Measurements from ENCODE around the gene ERC2.

Gene ERC2

DNA sequence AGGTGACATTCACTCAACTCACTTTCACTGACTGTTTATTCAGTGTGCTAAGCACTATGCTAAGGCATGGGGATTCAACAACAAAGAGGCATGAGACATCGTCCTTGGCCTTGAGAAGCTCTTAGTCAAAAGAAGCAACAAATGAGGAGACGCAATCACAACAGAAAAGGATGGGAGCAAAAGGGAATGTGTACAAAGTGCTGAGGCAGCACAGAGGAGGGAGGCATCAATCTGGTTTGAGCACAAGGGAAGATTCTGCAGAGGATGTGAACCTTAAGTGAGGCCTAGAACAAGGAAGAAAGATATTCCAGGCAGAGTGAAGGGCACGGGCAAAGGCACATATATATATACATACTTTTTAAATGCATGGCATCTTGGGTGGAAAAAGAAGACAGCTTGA lies 151.3 kb downstream of the ERC2 start:
- no peak overlapping the region for H2AFZ ChIP-seq (ENCODE audit: low read length)

DNA sequence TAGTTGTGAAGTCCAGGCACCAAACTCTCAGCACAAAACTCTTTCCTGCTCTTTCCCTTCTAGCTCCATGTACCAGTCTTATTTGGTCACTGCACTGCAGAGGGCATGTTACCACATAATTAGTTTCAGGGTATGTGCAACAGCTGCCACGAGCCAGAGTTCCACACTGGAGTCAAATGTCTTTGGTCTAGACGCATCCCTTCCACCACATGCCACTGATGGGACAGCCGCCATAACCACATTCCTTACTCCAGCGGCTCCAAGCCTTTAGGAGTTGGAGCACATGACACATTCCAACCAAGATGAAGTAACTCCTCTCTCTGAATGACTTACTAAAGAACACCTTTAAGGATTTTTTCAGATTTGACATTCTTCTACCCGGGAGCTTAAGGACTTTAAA lies 153.4 kb downstream of the ERC2 start:
- Histone ChIP-seq H4K20me1 (ENCODE audit: insufficient read depth, low read length) (no peaks in the 10 kb centered on the region), H3K9me3 (ENCODE audit: low read length) (no peaks in the 10 kb centered on the region), H3K9me2 (ENCODE audit: low read depth, low read length) (no peaks in the 10 kb centered on the region), H3K27me3 (ENCODE audit: insufficient read depth, low read length) (no peaks in the 10 kb centered on the region), H3K4me3 (ENCODE audit: low read depth, low read length, poor library complexity, severe bottlenecking) (no peak overlapping the region), H2AFZ (ENCODE audit: low read length) (no peak overlapping the region), H3F3A (ENCODE audit: insufficient read depth, low read length) (no peaks in the 10 kb centered on the region), H3K4me2 (ENCODE audit: low read length) (no peak overlapping the region), H3K36me3 (ENCODE audit: insufficient read depth, low read length) (no peaks in the 10 kb centered on the region), H3K79me2 (ENCODE audit: insufficient read depth, low read length) (no peaks in the 10 kb centered on the region), H3K27ac (ENCODE audit: low read depth, low read length, poor library complexity, severe bottlenecking) (no peak overlapping the region), H3K4me1 (ENCODE audit: insufficient read depth, low read length, severe bottlenecking) (peaks cover 28% of the 10 kb centered on the region), H3K9ac (ENCODE audit: low read length) (no peak overlapping the region)
- TF ChIP-seq, protein P1, sequence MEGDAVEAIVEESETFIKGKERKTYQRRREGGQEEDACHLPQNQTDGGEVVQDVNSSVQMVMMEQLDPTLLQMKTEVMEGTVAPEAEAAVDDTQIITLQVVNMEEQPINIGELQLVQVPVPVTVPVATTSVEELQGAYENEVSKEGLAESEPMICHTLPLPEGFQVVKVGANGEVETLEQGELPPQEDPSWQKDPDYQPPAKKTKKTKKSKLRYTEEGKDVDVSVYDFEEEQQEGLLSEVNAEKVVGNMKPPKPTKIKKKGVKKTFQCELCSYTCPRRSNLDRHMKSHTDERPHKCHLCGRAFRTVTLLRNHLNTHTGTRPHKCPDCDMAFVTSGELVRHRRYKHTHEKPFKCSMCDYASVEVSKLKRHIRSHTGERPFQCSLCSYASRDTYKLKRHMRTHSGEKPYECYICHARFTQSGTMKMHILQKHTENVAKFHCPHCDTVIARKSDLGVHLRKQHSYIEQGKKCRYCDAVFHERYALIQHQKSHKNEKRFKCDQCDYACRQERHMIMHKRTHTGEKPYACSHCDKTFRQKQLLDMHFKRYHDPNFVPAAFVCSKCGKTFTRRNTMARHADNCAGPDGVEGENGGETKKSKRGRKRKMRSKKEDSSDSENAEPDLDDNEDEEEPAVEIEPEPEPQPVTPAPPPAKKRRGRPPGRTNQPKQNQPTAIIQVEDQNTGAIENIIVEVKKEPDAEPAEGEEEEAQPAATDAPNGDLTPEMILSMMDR (IDR thresholded peaks at IDR 0.05; ENCODE audit: low read length): no peak
- TF ChIP-seq EZH2 (IDR thresholded peaks at IDR 0.05; ENCODE audit: borderline replicate concordance, low read length): no peak

More for the DNA sequence above, 151.3 kb downstream of the ERC2 start:
- Histone ChIP-seq H3K9ac (ENCODE audit: low read length) (no peak overlapping the region), H3F3A (ENCODE audit: insufficient read depth, low read length) (no peaks in the 10 kb centered on the region), H3K27ac (ENCODE audit: low read depth, low read length, poor library complexity, severe bottlenecking) (no peak overlapping the region), H3K9me3 (ENCODE audit: low read length) (no peaks in the 10 kb centered on the region), H3K4me3 (ENCODE audit: low read depth, low read length, poor library complexity, severe bottlenecking) (no peak overlapping the region), H3K4me2 (ENCODE audit: low read length) (no peak overlapping the region), H3K4me1 (ENCODE audit: insufficient read depth, low read length, severe bottlenecking) (peaks cover 40% of the 10 kb centered on the region), H3K27me3 (ENCODE audit: insufficient read depth, low read length) (no peaks in the 10 kb centered on the region), H3K9me2 (ENCODE audit: low read depth, low read length) (no peaks in the 10 kb centered on the region), H3K79me2 (ENCODE audit: insufficient read depth, low read length) (no peaks in the 10 kb centered on the region), H4K20me1 (ENCODE audit: insufficient read depth, low read length) (no peaks in the 10 kb centered on the region), H3K36me3 (ENCODE audit: insufficient read depth, low read length) (no peaks in the 10 kb centered on the region)
- TF ChIP-seq, protein P1 (IDR thresholded peaks at IDR 0.05; ENCODE audit: low read length): no peak
- no peak for TF ChIP-seq EZH2 (IDR thresholded peaks at IDR 0.05; ENCODE audit: borderline replicate concordance, low read length)

DNA sequence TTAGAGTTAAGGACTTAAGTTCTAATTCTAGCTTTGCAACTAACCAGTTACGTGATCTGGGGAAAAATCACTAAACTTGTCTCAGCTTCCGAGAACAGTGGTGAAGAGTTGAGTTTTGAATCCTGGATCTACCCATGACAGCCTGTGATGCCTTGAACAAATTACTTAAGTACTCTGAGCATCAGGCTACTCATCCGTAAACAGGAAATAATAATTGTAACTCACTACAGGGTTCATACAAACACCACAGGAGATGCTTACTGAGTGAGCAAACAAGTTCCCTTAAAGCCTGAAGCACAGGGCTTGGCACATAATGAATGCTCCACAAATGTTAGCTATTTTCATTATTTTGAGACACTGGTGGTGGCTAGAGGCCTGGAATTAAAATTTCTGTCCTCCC lies 158.8 kb downstream of the ERC2 start:
- no peaks in the 10 kb centered on the region for H3F3A ChIP-seq (ENCODE audit: insufficient read depth, low read length)
- H3K27me3 ChIP-seq (ENCODE audit: insufficient read depth, low read length): no peaks in the 10 kb centered on the region
- H3K9ac ChIP-seq (ENCODE audit: low read length): no peak overlapping the region; the same call in 1 of the 2 replicates
- H3K9me2 ChIP-seq (ENCODE audit: low read depth, low read length): no peaks in the 10 kb centered on the region
- no peaks in the 10 kb centered on the region for H3K79me2 ChIP-seq (ENCODE audit: insufficient read depth, low read length)
- H2AFZ ChIP-seq (ENCODE audit: low read length): no peak overlapping the region
- TF ChIP-seq EZH2 (IDR thresholded peaks at IDR 0.05; ENCODE audit: borderline replicate concordance, low read length): no peak
- TF ChIP-seq, protein P1 (IDR thresholded peaks at IDR 0.05; ENCODE audit: low read length): no peak
- H4K20me1 ChIP-seq (ENCODE audit: insufficient read depth, low read length): no peaks in the 10 kb centered on the region
- H3K36me3 ChIP-seq (ENCODE audit: insufficient read depth, low read length): no peaks in the 10 kb centered on the region
- peak overlapping the region; percentile 64 for H3K27ac ChIP-seq (ENCODE audit: low read depth, low read length, poor library complexity, severe bottlenecking)
- H3K4me3 ChIP-seq (ENCODE audit: low read depth, low read length, poor library complexity, severe bottlenecking): no peak overlapping the region
- peaks cover 49% of the 10 kb centered on the region for H3K4me1 ChIP-seq (ENCODE audit: insufficient read depth, low read length, severe bottlenecking)
- H3K9me3 ChIP-seq (ENCODE audit: low read length): no peaks in the 10 kb centered on the region
- H3K4me2 ChIP-seq (ENCODE audit: low read length): no peak overlapping the region
